PC-3 (cell line): ENCODE data around the gene CHRNB1. TPM values are rescaled to one million over a fixed set of nuclear protein-coding genes. Genes with fewer than 3 reads are reported as not detected.

Experiments used
- ATAC-seq: fragments of 200-7000 bp; cut with Tn5 transposase; 2 replicates; pipeline ENCODE4 v1.9.1; 2020; ENCODE audit warnings: mild to moderate bottlenecking, moderate library complexity
- BruUV-seq: library from RNA; stranded (reverse); fragments of 400-500 nt; replicated peaks from 2 replicates; lab custom pipeline; 2021; lab: Mats Ljungman, UMichigan
- CTCF ChIA-PET: fragments of 300-600 bp; sonication (Branson Sonifier 250); formaldehyde crosslinking; loops from one replicate; lab custom pipeline; 2022; ENCODE audit warnings: antibody characterized with exemption; lab: Charles Lee
- POLR2A ChIA-PET: fragments of 300-600 bp; sonication (Branson Sonifier 250); formaldehyde crosslinking; loops from one replicate; lab custom pipeline; 2022; ENCODE audit warnings: antibody characterized with exemption; ENCODE audit not compliant: unreplicated experiment; lab: Charles Lee
- DNase-seq: peaks from one replicate; pipeline ENCODE4 v3.0.0-alpha.2; 2015
- H2AFZ ChIP-seq: fragments of 300-600 bp; sonication (generic); 2 replicates; pipeline ENCODE4 v1.6.0; 2016; ENCODE audit warnings: antibody characterized with exemption, low read length
- H3F3A ChIP-seq: fragments of 300-600 bp; sonication (generic); one replicate; pipeline ENCODE4 v1.6.0; 2017; ENCODE audit warnings: antibody characterized with exemption, low read length, control low read depth, mild to moderate bottlenecking; ENCODE audit not compliant: unreplicated experiment
- H3K27ac ChIP-seq: fragments of 300-600 bp; sonication (generic); 2 replicates; pipeline ENCODE4 v1.5.1; 2016; ENCODE audit warnings: mild to moderate bottlenecking, low read length
- H3K27me3 ChIP-seq: fragments of 300-600 bp; sonication (generic); 2 replicates; pipeline ENCODE4 v1.6.1; 2016; ENCODE audit warnings: low read length, mixed read lengths
- H3K36me3 ChIP-seq: fragments of 300-600 bp; sonication (generic); 2 replicates; pipeline ENCODE4 v1.6.1; 2016; ENCODE audit warnings: low read depth, mixed run types, low read length, mixed read lengths
- H3K4me1 ChIP-seq: fragments of 300-600 bp; sonication (generic); 2 replicates; pipeline ENCODE4 v1.5.1; 2016; ENCODE audit warnings: low read length; ENCODE audit not compliant: insufficient read depth
- H3K4me2 ChIP-seq: fragments of 300-600 bp; sonication (generic); 2 replicates; pipeline ENCODE4 v1.6.0; 2016; ENCODE audit warnings: low read length
- H3K4me3 ChIP-seq: fragments of 300-600 bp; sonication (generic); 2 replicates; pipeline ENCODE4 v1.5.1; 2016; ENCODE audit warnings: mild to moderate bottlenecking, low read length, mixed read lengths
- H3K79me2 ChIP-seq: fragments of 300-600 bp; sonication (generic); 2 replicates; pipeline ENCODE4 v1.6.1; 2017; ENCODE audit warnings: low read length, mixed read lengths
- H3K9ac ChIP-seq: fragments of 300-600 bp; sonication (generic); 2 replicates; pipeline ENCODE4 v1.6.0; 2016; ENCODE audit warnings: mild to moderate bottlenecking, low read length
- H3K9me2 ChIP-seq: fragments of 300-600 bp; sonication (generic); replicated peaks from 2 replicates; pipeline ENCODE4 v1.6.1; 2016; ENCODE audit warnings: mixed run types, low read length, mixed read lengths
- H3K9me3 ChIP-seq: fragments of 300-600 bp; sonication (generic); 2 replicates; pipeline ENCODE4 v1.6.1; 2016; ENCODE audit warnings: low read length, mixed read lengths
- H4K20me1 ChIP-seq: fragments of 300-600 bp; sonication (generic); 2 replicates; pipeline ENCODE4 v1.6.1; 2016; ENCODE audit warnings: low read length, mixed read lengths
- CTCF ChIP-seq: fragments of 300-600 bp; sonication (generic); conservative IDR thresholded peaks from 2 replicates; pipeline ENCODE4 v1.5.1; 2017; ENCODE audit warnings: antibody characterized with exemption, low read depth, mild to moderate bottlenecking, low read length
- EZH2 ChIP-seq: fragments of 300-600 bp; sonication (generic); IDR thresholded peaks from one replicate; pipeline ENCODE4 v1.6.1; 2017; ENCODE audit warnings: antibody characterized with exemption, mild to moderate bottlenecking, low read length; ENCODE audit not compliant: unreplicated experiment
- EZH2phosphoT487 ChIP-seq: fragments of 300-600 bp; sonication (generic); IDR thresholded peaks from 2 replicates; pipeline ENCODE4 v1.6.1; 2018; ENCODE audit warnings: mild to moderate bottlenecking, antibody characterized with exemption, low read length, borderline replicate concordance
- intact Hi-C: fragments of 100-400 bp; cut with micrococcal nuclease; formaldehyde crosslinking; loops from 2 replicates; pipeline ENCODE4 v1.9.0; 2023
- total RNA-seq: library from RNA; depleted of rRNA; stranded (reverse); fragments of >200 nt; gene quantifications from 2 replicates; pipeline ENCODE4 v1.2.3, GENCODE V29; 2014

The CHRNB1 gene
- total RNA-seq, 1 experiment from 2014 or later = 2.1 TPM

- Histone ChIP-seq H3K9ac (no peak overlapping the region), H3K27me3 (no peaks in the 10 kb centered on the region), H3K4me1 (no peaks in the 10 kb centered on the region), H3K79me2 (peaks cover 8% of the 10 kb centered on the region; the same call in 1 of the 2 replicates), H3K36me3 (no peaks in the 10 kb centered on the region; the same call in 1 of the 2 replicates), H3K4me2 (no peak overlapping the region), H3F3A (no peaks in the 10 kb centered on the region), H3K9me3 (no peaks in the 10 kb centered on the region), H2AFZ (no peak overlapping the region), H3K9me2 (no peaks in the 10 kb centered on the region), H4K20me1 (no peaks in the 10 kb centered on the region), H3K4me3 (no peak overlapping the region), H3K27ac (no peak overlapping the region)
- ChIA-PET CTCF (no interaction called here), POLR2A (no interaction called here)
- intact Hi-C loops = no loop called here
- DNase-seq (no peak), ATAC-seq (no peak)
- no TSS peak for BruUV-seq
- TF ChIP-seq CTCF (no peak), EZH2phosphoT487 (no peak), EZH2 (no peak)
These were observed 20.9 kb downstream of the CHRNB1 start for GRCh38 chr17:7465597-7466275.

- ATAC-seq = no peak
- Histone ChIP-seq H3K4me2 (no peak overlapping the region), H3K27ac (no peak overlapping the region), H3K9me2 (no peaks in the 10 kb centered on the region), H3K4me1 (no peaks in the 10 kb centered on the region), H3K9me3 (no peaks in the 10 kb centered on the region), H3K27me3 (no peaks in the 10 kb centered on the region), H3K9ac (no peak overlapping the region), H3K79me2 (peaks cover 13% of the 10 kb centered on the region; the same call in 1 of the 2 replicates), H4K20me1 (no peaks in the 10 kb centered on the region), H3K36me3 (no peaks in the 10 kb centered on the region; the same call in 1 of the 2 replicates), H3F3A (no peaks in the 10 kb centered on the region), H2AFZ (no peak overlapping the region), H3K4me3 (no peak overlapping the region)
- no TSS peak for BruUV-seq
- no peak for DNase-seq
- ChIA-PET CTCF (no interaction called here), POLR2A (no interaction called here)
- intact Hi-C loops = no loop called here
- TF ChIP-seq CTCF = no peak
- no peak for TF ChIP-seq EZH2
- no peak for TF ChIP-seq EZH2phosphoT487
These were observed 21.4 kb downstream of the CHRNB1 start for GRCh38 chr17:7466318-7466638.

- H3K36me3 ChIP-seq = no peaks in the 10 kb centered on the region; the same call in 1 of the 2 replicates
- peaks cover 18% of the 10 kb centered on the region; the same call in 1 of the 2 replicates for H3K79me2 ChIP-seq
- ChIA-PET CTCF (interaction anchor here (0.6 kb wide), 1 partner anchor 38 kb away, joined by 8 read pairs; no protein-coding TSS in a partner anchor), POLR2A (no interaction called here)
- intact Hi-C loops = no loop called here
- H3K4me3 ChIP-seq = no peak overlapping the region
- H3K9me2 ChIP-seq = no peaks in the 10 kb centered on the region
- no peak overlapping the region for H2AFZ ChIP-seq
- H3K9ac ChIP-seq = no peak overlapping the region
- H3K4me2 ChIP-seq = no peak overlapping the region
- no peaks in the 10 kb centered on the region for H3K27me3 ChIP-seq
- H4K20me1 ChIP-seq = no peaks in the 10 kb centered on the region
- no peaks in the 10 kb centered on the region for H3K9me3 ChIP-seq
- no peak; the same call in 1 of the 2 replicates for ATAC-seq
- no TSS peak for BruUV-seq
- H3F3A ChIP-seq = no peaks in the 10 kb centered on the region
- no peak for TF ChIP-seq EZH2
- no peak for TF ChIP-seq EZH2phosphoT487
- TF ChIP-seq CTCF = no peak
- no peaks in the 10 kb centered on the region for H3K4me1 ChIP-seq
- DNase-seq = peak; percentile 16
- H3K27ac ChIP-seq = no peak overlapping the region
These were observed 21.9 kb downstream of the CHRNB1 start for GRCh38 chr17:7466639-7467341.
